Type B pancreatic cell (in vitro differentiated cells): ENCODE measurements around the gene ANO10. TPM values are rescaled to one million over a fixed set of nuclear protein-coding genes. Genes with fewer than 3 reads are reported as not detected.

Source experiments
- DNase-seq: peaks from one replicate; pipeline ENCODE4 v3.0.0; 2021; ENCODE audit warnings: mixed read lengths; ENCODE audit not compliant: unreplicated experiment; ENCODE audit errors: extremely low spot score
- H3K27ac Mint-ChIP-seq: 2 replicates; pipeline ENCODE4 v1.8.0; 2021; ENCODE audit warnings: mild to moderate bottlenecking, mixed read lengths
- H3K27me3 Mint-ChIP-seq: 2 replicates; pipeline ENCODE4 v1.8.0; 2021; ENCODE audit warnings: mixed read lengths
- H3K36me3 Mint-ChIP-seq: 2 replicates; pipeline ENCODE4 v1.8.0; 2021; ENCODE audit warnings: mixed read lengths
- H3K4me1 Mint-ChIP-seq: one replicate; pipeline ENCODE4 v1.8.0; 2021; ENCODE audit warnings: mixed read lengths; ENCODE audit not compliant: unreplicated experiment
- H3K4me3 Mint-ChIP-seq: 2 replicates; pipeline ENCODE4 v1.8.0; 2021; ENCODE audit warnings: mild to moderate bottlenecking, mixed read lengths
- H3K9me3 Mint-ChIP-seq: 2 replicates; pipeline ENCODE4 v1.8.0; 2021; ENCODE audit warnings: mixed read lengths
- total RNA-seq: library from RNA; stranded (reverse); gene quantifications from 2 replicates; pipeline ENCODE4 v1.2.1, GENCODE V29; 2021; ENCODE audit warnings: low replicate concordance
- TF ChIP-seq, protein P1 (sequence below): fragments of 200-600 bp; sonication (generic); conservative IDR thresholded peaks from 2 replicates; pipeline ENCODE4 v1.5.0; 2021; ENCODE audit warnings: antibody characterized with exemption, mild to moderate bottlenecking

The ANO10 gene
- total RNA-seq, 1 donor from 2014 or later = 32.5 TPM

DNA sequence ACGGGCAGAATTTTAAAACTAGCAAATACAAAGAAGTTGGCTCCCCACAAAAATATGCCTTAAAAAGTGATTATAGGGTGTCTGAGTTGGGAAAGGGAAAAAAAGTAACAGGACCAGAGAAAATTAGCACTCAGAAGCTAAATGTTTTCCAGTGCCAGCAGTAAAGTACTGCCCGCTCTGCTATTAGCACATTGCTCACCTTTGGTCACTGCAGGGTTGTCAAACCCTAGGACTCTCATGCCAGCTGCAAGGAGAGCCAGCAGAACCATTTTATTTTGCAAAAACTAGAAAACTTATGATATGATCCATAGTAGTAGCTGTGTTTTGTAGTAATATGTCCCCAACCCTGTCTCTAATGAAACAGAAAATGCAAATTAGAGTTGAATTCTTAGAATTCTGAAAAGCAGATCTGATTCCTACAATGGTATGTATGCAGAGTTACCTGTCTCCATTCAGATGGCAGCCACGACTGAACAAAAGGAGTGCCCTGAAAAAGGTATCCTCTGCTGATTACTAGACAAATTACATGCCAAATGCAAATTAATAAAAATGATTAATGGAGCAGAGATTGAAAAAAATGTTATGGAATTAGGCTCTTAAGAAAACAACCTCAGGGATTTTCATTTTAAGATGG is 185.2 kb downstream of the ANO10 start:
- Mint-ChIP-seq H3K4me1 (no peaks in the 10 kb centered on the region), H3K27ac (no peak overlapping the region), H3K9me3 (peaks cover 15% of the 10 kb centered on the region), H3K36me3 (peaks cover 18% of the 10 kb centered on the region), H3K27me3 (no peaks in the 10 kb centered on the region), H3K4me3 (no peak overlapping the region)
- TF ChIP-seq, protein P1, sequence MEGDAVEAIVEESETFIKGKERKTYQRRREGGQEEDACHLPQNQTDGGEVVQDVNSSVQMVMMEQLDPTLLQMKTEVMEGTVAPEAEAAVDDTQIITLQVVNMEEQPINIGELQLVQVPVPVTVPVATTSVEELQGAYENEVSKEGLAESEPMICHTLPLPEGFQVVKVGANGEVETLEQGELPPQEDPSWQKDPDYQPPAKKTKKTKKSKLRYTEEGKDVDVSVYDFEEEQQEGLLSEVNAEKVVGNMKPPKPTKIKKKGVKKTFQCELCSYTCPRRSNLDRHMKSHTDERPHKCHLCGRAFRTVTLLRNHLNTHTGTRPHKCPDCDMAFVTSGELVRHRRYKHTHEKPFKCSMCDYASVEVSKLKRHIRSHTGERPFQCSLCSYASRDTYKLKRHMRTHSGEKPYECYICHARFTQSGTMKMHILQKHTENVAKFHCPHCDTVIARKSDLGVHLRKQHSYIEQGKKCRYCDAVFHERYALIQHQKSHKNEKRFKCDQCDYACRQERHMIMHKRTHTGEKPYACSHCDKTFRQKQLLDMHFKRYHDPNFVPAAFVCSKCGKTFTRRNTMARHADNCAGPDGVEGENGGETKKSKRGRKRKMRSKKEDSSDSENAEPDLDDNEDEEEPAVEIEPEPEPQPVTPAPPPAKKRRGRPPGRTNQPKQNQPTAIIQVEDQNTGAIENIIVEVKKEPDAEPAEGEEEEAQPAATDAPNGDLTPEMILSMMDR = no peak
- no peak for DNase-seq

DNA sequence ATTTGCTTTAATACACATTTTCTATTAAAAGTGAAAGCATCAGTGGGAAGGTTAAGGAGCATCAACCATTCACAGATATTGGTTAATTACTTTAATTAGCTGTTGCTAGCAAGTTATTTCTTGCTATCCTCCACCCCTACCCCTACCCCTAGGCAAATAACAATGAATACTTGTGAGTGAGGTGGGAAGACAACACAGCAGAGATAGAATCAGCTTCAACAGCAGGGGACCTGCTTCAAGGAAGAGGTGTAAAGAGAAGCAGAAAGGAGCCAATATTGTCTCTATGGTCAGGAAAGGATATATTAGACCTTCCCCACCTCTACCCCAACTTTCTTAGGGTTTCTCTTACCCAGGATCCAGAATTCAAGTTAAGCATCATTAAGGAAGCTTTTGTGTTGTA is 186.1 kb downstream of the ANO10 start:
- TF ChIP-seq, protein P1 = no peak
- DNase-seq = no peak
- H3K4me1 Mint-ChIP-seq = no peaks in the 10 kb centered on the region
- H3K9me3 Mint-ChIP-seq = peaks cover 14% of the 10 kb centered on the region
- no peaks in the 10 kb centered on the region for H3K27me3 Mint-ChIP-seq
- H3K36me3 Mint-ChIP-seq = peaks cover 22% of the 10 kb centered on the region
- H3K27ac Mint-ChIP-seq = no peak overlapping the region
- H3K4me3 Mint-ChIP-seq = no peak overlapping the region

DNA sequence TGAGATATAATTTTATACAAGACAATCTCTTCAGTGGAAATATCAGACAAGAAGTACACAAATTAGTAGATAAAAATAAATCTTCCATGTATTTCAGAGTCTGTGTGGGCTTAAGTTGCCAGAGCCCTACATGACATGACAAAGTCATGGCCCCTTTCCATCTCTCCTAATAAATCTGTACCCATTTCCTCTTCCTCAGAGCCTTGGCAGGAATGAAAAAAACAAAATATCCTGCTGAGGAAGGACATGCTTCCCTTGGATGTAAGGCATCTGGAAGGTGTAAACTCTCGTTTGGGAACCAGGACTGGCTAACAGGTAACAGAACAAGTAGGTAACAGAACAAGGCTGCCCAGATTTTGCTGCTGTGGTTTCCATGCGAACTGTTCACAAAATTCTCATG is 187.4 kb downstream of the ANO10 start:
- TF ChIP-seq, protein P1 = no peak
- Mint-ChIP-seq H3K4me1 (no peaks in the 10 kb centered on the region), H3K4me3 (no peak overlapping the region), H3K9me3 (peaks cover 5% of the 10 kb centered on the region), H3K36me3 (peaks cover 14% of the 10 kb centered on the region), H3K27me3 (no peaks in the 10 kb centered on the region), H3K27ac (no peak overlapping the region)
- DNase-seq = no peak

DNA sequence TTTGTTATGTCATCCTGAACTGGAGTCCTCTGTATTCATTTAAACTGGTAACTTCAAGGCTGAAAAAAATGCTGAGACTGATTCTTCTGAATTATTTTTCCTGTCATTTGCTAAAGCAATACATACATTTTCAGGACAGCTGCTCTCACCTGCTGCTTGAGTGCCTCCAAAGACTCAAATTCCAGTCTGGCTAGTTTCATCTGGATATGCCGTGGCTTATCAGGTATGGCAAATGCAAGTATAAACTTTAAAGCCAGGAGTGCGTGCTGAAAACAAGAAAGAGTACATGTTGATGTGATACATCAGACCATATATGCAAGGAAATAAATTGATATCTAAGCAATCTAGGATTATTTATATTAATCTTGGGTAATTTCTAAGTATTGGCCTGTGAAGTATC is 189.3 kb downstream of the ANO10 start:
- Mint-ChIP-seq H3K27me3 (no peaks in the 10 kb centered on the region), H3K9me3 (no peaks in the 10 kb centered on the region), H3K4me3 (no peak overlapping the region), H3K27ac (no peak overlapping the region), H3K36me3 (peaks cover 10% of the 10 kb centered on the region), H3K4me1 (no peaks in the 10 kb centered on the region)
- DNase-seq = no peak
- TF ChIP-seq, protein P1 = no peak

DNA sequence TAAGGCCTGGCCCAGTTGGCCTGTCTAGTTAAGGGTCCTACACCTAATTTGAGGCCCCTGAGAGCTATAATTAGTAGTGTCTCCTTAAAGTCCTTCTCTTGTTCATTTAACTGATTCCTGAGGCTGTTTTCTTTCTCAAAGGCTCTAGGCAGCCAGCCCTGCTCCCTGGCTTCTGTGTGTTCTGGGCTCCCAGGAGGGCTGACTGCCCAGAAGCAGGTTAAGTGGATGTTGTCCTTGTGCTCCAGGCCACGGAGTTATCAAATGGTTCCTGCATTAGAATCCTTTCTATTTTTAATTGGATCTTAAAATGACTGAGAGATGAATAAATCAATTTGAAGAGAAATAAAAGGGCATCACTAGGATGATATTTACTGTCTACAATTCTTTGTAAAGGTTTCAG is 195.4 kb downstream of the ANO10 start:
- Mint-ChIP-seq H3K27ac (no peak overlapping the region), H3K9me3 (no peaks in the 10 kb centered on the region), H3K4me3 (no peak overlapping the region), H3K27me3 (no peaks in the 10 kb centered on the region), H3K36me3 (peaks cover 8% of the 10 kb centered on the region), H3K4me1 (no peaks in the 10 kb centered on the region)
- DNase-seq = no peak
- TF ChIP-seq, protein P1 = no peak

DNA sequence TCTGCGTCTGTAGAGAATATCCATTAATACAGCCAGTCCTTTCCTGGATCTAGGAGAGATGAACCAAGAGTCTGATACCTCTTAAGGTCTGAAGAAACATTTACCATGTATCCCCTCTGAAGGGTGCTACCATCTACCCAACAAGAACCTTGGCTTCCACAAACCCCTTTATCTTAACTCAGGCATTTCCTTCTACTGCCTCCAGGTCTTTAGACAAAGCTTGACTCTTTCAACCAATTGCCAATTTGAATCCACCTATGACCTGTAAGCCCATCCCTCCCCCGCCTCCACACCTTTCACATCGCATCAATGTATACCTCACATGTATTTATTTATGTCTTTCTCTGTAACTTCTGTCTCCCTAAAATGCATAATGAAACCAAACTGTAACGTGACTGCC is 196.0 kb downstream of the ANO10 start:
- TF ChIP-seq, protein P1 = no peak
- H3K4me1 Mint-ChIP-seq = no peaks in the 10 kb centered on the region
- H3K27ac Mint-ChIP-seq = no peak overlapping the region
- H3K27me3 Mint-ChIP-seq = no peaks in the 10 kb centered on the region
- no peak overlapping the region for H3K4me3 Mint-ChIP-seq
- no peak for DNase-seq
- H3K9me3 Mint-ChIP-seq = no peaks in the 10 kb centered on the region
- H3K36me3 Mint-ChIP-seq = peaks cover 5% of the 10 kb centered on the region
